Urothelium cell line (cell line): ENCODE data around the gene ADAMTS8.
A peak's percentile ranks its signal among the peaks of the same experiment; 100 is the strongest.

Experiments used
- DNase-seq: peaks from one replicate; pipeline ENCODE4 v3.0.0; 2011; ENCODE audit warnings: low spot score, mixed read lengths
- FAIRE-seq: peaks from 2 replicates; lab custom pipeline; 2011; peaks lifted over from hg19 to GRCh38; lab: Jason Lieb, UNC

ADAMTS8 gene

DNA sequence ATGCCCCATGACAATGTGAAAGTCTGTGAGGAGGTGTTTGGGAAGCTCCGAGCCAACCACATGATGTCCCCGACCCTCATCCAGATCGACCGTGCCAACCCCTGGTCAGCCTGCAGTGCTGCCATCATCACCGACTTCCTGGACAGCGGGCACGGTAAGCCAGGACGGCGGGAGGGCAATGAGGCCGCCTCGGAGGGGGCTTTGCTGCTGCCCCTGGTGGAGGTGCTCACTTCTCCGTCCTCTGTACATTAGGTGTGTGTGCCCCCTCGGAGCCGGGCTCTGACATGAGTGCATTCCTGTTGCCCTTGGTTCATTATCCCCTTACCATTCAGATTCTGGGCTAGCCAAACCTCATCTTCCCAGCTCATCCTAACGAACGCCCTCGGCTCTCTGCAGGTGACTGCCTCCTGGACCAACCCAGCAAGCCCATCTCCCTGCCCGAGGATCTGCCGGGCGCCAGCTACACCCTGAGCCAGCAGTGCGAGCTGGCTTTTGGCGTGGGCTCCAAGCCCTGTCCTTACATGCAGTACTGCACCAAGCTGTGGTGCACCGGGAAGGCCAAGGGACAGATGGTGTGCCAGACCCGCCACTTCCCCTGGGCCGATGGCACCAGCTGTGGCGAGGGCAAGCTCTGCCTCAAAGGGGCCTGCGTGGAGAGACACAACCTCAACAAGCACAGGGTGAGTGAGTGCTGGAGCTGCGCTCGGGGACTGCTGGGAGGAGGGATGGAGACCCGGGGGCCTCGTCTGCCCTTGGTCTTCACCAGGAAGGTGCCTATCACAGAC, 33.9 kb upstream of the ADAMTS8 start:
- DNase-seq (no peak), FAIRE-seq (no peak)

DNA sequence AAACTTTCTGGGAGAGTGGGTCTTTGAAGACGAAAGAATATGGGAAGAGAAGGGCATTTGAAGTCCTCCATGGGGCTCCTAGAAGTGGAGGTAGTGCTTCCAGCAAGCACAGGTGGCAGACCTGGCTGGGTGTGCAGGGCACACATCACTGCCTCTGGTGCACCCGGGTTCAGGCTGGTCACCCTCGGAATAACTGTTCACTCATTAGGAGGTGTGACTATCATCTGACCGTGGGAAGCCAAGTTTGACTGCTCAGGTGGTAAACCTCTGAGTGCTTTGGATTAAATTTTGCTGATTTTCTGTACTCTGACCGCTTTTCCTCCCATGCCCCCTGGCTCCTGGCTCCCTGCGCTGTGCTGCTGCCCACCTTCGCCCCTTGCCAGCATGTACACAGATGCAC, 31.1 kb upstream of the ADAMTS8 start:
- DNase-seq (no peak), FAIRE-seq (no peak)

DNA sequence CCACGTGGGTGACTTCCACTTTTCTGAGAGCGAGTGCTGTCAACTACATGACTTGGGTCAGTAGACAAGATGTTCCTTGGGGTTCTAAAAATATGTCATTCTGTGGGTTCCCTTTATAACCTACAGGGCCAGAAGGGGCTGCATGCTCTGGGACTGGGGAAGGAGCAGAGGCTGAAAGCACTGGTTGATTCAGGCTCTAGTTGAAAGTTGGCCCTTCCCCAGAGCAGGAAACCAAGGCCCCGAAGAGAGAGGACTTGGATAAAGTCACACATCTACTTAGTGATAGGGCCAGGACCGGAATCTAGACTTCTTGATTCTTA, 30.0 kb upstream of the ADAMTS8 start:
- FAIRE-seq: no peak
- no peak for DNase-seq

DNA sequence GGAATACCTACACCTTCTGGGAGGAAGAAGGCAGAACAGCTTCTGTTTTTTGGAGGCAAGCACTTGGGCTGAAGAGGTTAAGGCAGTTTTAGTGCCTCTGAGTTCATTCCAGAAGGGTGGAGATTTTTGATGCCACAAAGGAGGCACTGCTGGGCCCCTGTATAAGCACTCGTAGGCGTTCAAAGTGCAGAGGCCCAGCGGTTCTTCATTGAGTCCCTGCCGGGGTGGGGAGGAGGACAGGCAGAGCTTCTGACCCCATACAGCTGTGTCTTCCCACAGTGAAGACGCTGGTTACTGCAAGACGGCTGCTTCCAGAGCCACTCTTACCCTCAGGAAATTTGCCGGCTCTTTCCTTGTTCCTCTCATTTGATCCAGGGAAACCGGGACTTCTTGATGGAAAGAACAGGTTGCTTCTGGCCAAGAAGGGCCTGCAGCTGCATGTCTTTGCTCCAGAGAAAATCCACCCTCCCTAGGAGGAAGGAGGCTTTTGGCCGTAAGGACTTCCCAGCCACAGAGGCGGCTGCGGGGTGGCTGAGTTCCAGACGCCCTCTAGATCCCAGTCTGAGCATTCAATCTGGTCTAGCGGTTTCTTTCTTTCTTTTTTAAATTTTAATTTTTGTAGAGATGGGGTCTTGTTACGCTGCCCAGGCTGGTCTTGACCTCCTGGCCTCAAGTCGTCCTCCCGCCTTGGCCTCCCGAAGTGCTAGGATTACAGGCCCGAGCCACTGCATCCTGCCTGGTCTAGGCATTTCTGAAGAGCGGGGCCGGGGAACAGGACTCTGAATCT, 29.4 kb upstream of the ADAMTS8 start:
- FAIRE-seq: no peak
- no peak for DNase-seq

DNA sequence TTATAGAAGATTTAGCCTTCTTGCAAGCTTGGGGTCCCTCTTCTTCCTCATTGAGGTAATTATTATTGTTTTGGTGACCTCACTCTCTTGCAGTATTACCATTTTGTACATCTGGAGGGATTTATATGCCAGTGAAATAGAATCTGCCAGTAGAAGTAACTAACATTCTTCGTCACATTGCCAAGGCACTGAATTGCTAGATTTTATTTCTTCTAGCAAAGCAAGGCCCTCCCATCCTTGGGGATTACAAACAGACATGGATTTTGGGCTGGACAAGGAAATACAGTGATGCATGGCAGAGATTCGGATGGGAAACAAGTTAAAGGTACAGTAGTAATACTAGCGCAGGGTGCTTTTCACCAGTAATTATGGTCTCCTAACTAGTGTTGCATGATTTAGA, 27.9 kb upstream of the ADAMTS8 start:
- FAIRE-seq (no peak), DNase-seq (no peak)

DNA sequence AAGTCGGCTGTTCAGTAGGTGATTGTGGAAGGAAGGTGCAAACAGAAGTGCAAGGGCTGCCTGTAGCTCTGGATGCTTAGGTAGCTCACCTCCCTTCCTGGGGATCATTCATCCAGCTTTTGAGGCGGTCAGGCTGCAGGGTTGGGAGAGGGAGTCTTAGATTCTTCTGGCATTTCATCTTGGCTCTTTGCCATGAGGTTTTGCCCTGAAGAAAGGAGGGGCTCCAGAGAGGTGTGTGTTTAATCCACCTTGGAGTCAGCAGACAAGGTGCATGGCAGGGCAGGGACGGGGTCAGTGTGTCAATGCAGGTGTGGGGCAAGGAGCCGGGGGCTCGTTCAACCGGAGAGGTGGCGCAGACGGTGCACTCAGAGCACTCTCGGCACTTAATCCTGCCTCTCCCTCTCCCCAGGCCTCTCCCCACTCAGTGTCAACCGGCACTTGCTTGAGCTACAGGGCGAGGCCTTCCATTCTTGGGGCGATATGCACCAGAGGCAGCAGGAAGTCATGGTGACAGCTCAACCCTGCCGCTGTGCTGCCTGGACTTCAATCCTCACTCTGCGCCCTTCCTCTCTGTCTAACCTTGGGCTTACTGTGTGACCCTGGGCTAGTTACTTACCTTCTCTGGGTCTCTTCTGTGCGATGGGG, 27.2 kb upstream of the ADAMTS8 start:
- DNase-seq: no peak
- FAIRE-seq: no peak

DNA sequence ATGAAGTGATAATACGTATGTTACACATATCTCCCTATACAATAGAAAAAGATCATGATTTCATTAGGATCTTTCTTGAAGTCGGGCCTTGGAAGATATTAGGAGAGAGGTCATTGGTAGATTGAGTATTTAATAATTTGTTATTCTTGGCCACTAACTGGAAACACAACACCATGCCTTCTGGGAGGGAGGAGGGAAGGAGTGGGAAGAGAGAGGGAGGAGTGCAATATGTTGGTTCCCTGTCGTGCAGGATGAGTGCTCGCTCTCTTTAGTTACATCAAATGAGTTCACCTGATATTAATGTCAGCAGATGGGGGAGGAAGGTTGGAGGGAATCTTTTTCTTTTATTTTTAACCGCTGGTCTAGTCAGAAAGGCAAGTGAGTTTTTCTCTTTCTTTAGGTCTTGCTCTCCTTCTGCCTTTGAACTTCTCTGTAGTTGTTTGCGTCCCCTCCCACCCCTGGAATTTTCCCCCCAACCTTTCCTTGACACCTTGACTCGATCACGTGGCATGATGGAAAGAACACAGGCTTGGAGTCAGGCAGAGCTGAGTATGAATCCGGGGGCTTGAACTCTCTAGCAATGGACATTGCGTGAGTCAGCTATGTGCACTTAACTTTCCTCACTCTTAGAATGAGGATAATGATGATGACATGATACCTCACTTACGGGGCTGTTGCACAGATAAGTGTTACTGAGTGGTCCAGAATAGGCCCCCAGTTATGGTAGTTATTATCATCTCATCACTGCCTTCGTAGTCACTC, 26.3 kb upstream of the ADAMTS8 start:
- no peak for DNase-seq
- FAIRE-seq: no peak

DNA sequence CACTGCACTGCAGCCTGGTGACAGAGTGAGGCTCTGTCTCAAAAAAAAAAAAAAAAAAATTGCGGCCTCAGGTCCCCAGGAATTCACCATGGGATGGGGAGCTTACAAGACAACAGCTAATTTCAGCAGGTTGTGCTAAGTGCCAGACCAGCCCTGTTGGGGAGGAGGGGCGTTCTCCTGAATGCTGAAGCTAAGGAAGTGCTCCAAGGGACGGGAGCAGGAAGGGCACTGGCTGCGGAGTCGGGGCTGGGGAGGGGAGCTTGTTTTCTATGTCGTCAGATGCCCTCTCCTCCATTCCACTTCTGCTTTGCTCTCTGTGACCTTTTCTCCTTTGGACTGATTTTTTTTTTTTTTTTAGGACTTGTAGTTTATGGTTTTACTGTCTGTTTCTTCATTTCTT, 24.5 kb upstream of the ADAMTS8 start:
- DNase-seq (no peak), FAIRE-seq (no peak)

DNA sequence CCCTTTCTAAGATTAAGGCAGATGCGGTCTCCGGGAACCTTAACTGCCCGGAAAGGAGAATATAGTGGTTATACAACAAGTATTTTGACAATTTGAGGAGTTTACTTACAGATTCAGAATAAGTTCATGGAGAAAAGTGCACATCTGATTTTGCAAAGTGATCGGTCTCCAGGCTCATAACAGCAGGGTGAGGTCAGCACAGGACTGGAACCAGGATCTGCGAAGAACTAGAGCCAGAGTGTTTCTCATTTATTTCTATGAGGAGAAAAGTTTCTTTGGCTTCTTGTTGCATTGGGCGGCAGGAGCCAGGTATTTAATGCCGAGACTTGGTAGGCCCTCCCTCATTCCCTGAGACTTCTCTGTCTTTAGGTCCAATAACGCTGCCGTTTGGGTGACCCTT, 23.8 kb upstream of the ADAMTS8 start:
- DNase-seq: no peak
- FAIRE-seq: no peak

DNA sequence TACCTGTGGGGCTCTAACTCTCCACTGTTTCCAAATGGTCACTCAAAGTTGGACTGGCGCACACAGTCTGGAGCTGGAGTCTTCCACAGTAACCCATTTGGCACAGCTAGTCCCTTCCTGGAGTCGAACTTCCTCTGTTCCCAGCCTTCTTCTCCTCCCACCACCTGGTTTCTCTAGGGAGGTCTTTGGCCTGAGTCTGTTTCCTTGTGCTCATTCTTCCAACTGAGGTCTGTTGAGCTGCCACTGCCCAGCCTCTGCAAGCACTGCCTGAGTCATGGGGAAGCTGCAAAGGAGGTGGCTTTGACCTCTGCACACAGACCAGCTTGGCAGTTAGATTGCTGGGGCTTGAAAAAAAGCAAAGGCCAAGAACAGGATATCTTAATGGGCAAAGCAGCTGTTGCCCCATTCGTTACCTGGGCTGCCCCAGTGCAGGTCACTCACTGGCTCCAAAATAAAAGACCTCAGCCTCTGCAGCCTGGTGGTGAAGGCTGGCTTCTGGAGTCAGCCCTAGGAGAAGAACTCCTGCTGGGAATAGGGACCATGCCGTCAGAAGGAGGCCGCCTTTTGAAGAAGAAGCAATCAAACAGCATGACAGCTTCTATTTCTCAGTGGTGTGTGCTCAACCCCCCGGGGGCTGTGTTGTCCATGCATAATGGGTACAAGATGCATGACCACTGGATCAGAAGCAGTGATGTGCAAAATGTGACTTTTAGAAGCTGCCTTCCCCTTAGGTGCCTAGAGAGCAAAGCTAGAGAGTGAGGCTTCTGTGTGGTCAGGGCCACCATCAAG, 23.0 kb upstream of the ADAMTS8 start:
- DNase-seq (no peak), FAIRE-seq (no peak)

DNA sequence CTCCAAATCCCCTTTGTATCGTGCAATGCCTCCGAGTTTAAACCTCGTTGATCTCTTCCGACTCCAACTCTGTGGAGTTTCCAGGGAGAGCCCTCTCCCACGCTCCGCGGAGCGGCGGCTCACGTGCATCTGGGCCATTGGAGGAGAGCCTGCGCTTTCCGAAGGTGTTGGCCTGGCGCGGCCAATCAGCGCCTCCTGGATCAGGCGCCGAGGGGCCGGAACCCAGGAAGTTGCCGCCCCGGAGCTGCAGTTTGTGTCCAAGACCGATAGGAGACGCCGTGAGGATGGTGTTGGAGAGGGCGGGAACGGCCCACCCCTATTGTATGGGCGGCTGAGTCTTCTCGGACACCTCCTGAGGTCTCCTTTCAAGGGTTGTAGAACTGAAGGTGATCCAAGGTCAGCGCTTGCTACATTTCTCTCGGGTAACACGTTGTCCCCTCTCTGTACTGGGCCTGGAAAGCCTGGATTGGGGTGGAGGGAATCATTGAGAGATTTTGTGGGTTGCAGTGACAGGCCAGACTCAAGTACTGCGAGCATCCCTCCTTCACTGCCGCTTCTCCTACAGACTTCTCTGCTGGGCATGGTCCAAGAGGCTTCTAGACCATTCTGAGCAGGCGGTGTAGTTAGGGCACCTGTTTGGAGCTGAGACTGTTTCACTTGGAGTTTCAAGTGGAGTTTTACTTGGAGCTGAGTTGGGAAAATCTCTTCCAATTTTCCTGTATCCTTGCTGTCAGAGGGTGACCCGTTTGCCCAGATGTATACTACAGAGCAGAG, 21.8 kb upstream of the ADAMTS8 start:
- DNase-seq: no peak

DNA sequence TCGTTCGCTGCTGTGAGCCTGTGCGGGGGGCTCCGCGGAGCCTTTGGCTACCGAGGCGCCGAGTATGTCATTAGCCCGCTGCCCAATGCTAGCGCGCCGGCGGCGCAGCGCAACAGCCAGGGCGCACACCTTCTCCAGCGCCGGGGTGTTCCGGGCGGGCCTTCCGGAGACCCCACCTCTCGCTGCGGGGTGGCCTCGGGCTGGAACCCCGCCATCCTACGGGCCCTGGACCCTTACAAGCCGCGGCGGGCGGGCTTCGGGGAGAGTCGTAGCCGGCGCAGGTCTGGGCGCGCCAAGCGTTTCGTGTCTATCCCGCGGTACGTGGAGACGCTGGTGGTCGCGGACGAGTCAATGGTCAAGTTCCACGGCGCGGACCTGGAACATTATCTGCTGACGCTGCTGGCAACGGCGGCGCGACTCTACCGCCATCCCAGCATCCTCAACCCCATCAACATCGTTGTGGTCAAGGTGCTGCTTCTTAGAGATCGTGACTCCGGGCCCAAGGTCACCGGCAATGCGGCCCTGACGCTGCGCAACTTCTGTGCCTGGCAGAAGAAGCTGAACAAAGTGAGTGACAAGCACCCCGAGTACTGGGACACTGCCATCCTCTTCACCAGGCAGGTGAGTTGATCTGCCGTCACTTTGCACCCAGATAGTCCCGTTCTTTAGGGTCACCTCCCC, 21.0 kb upstream of the ADAMTS8 start:
- DNase-seq: no peak
- no peak for FAIRE-seq

More for the DNA sequence above, 21.8 kb upstream of the ADAMTS8 start:
- FAIRE-seq: no peak

DNA sequence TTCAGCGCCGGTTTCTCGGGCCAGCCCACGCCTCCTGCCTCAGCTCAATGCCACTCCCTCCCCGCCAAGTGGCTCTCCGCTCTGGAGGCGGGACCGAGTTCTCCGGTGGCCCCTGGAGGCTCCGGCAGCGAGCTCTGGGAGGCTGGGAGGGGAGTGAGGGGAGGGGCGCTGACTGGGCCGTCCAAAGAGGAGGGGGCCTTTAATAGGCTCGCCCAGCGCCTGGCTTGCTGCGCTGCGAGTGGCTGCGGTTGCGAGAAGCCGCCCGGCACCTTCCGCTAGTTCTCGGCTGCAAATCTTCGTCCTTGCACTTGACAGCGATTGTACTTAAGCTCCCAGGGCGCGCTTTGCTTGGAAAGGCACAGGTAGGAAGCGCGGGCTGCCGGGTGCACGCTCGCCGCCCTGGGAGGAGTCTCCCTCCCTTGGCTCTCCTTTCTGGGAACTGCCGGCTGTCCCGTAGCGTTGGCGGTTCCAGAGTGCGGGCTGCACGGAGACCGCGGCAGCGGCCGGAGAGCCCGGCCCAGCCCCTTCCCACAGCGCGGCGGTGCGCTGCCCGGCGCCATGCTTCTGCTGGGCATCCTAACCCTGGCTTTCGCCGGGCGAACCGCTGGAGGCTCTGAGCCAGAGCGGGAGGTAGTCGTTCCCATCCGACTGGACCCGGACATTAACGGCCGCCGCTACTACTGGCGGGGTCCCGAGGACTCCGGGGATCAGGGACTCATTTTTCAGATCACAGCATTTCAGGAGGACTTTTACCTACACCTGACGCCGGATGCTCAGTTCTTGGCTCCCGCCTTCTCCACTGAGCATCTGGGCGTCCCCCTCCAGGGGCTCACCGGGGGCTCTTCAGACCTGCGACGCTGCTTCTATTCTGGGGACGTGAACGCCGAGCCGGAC, 20.3 kb upstream of the ADAMTS8 start, which contains the start of gene ADAMTS15:
TSS of gene ADAMTS15 (plus strand) at position 230 of the 894 bp plus-strand sequence. CDS start at position 559, 329 bp downstream.
- no peak for FAIRE-seq
- peak; percentile 88 for DNase-seq

DNA sequence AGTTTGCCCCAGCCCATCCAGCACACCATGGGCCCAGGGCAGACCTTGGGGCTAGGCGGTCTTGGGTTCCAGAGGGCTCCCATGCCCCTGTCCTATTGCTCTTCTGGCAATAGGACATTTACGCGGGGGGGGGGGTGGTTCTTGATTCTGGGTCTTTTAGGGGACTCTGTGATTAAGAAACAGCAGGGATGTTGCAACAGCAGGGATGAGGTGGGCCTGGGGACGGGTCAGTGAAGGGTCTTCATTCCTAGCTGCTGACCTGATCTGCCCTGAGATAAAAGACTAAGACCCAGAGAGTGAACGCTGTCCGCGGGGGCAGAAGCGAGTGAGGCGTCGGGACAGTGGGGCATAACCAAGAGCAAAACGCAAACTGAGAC, 19.6 kb upstream of the ADAMTS8 start:
- FAIRE-seq (no peak), DNase-seq (no peak)

DNA sequence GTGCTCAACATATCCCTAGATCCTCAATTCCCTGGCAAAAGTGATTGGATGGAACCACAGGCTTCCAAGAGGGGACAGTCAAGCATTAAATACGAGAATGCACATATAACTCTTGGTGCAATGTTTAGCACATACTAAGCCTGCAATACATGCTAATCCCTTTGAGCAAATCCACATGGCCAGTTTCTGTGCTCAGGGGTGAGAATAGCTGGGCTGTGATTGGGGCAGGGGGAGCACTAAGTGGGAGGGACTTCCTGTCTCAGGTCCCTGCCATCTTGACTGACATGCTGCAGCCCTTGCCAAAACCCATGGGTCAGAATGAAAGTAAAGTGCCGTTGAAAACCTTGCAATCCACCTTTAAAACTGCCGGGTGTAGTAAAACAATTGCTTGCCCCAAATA, 17.4 kb upstream of the ADAMTS8 start:
- FAIRE-seq: no peak
- no peak for DNase-seq

DNA sequence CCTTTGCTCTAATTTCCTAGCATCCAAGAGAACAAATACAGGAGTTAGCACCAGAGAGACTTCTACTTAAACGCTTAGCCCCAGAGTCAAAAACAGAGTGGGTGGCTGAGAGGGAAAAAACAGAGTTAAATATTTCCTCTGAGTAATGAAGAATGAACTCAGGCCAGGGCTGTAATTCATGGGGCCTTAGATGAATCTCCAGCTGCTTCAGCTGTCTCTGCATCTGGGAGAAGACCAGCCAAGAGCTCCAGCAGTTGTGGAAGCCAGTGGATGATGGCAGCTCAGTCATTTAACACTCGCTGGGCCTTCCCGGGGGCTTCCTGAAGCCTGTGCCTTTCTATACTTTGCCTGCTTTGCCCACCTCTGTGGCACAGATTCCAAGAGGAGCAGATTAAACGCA, 14.3 kb upstream of the ADAMTS8 start:
- no peak for FAIRE-seq
- DNase-seq: no peak

DNA sequence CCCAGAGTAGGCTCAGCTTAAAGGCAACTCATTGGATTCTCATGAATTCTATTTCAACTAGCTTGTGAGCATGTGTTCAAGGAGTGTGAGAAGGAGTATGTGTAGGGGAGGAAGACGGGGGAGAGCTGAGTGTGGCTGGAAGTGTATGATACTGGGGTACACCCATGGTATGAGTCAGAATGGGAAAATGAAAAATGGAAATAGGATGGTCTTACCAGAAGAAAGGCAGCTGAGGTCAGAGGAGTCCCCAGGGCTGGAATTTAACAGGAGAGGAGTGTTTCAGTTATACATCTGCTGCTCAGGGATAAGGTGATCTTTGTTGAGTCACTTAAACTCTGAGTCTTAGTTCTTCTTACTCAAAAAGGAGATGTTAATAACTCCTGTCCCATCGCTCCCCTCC, 13.3 kb upstream of the ADAMTS8 start:
- no peak for DNase-seq
- FAIRE-seq: no peak

DNA sequence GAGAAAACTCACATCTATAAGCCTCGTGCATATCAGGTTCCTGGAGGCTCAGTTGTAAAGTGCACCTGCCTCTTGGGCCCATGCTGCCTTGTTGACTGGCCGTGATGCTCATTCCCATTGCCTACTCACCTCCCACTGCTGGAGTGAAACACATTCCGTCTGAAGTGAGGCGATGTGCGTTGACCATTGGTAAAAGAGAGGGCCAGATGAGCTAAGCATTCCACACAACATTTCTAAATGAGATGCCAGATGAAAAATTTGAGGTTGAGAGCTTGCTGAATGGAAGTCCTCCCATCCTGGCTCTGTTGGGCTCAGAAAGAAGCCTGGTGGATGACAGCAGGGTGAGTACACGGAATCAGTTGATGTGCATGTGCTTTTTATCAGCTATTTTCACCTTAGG, 11.5 kb upstream of the ADAMTS8 start:
- FAIRE-seq (no peak), DNase-seq (no peak)
